HG03354 (cell line): ENCODE results near the gene ZNG1A.
A peak's percentile ranks its signal among the peaks of the same experiment; 100 is the strongest.
"Not testable (repeated sequence)": the region's sequence is repeated elsewhere in the genome, so short reads cannot be mapped to it uniquely, and the experiment has no call there.

ENCODE experiments used
- ATAC-seq: cut with Tn5 transposase; IDR thresholded peaks from one replicate; pipeline ENCODE4 v1.9.1; 2021; ENCODE audit warnings: mild to moderate bottlenecking; ENCODE audit not compliant: unreplicated experiment, poor library complexity, severe bottlenecking

Gene ZNG1A

GRCh38 chr9:199601-200000, 20.7 kb upstream of the ZNG1A start:
- not testable (repeated sequence) for ATAC-seq

- ATAC-seq: not testable (repeated sequence)
These were observed 573 bp downstream of the ZNG1A start for GRCh38 chr9:178140-178825.

- ATAC-seq: not testable (repeated sequence)
These were observed 9.1 kb downstream of the ZNG1A start for GRCh38 chr9:169757-170156.

- ATAC-seq: not testable (repeated sequence)
These were observed 19.0 kb downstream of the ZNG1A start for GRCh38 chr9:159871-160270.

- not testable (repeated sequence) for ATAC-seq
These were observed 27.7 kb downstream of the ZNG1A start for GRCh38 chr9:151173-151572.

- not testable (repeated sequence) for ATAC-seq
These were observed 39.0 kb downstream of the ZNG1A start for GRCh38 chr9:139880-140279.

GRCh38 chr9:117995-118467, 60.8 kb downstream of the ZNG1A start, which contains the start of gene FOXD4:
FOXD4 (minus strand) TSS chr9:118417; CDS start chr9:118119, 298 bp downstream.
- not testable (repeated sequence) for ATAC-seq

GRCh38 chr9:117144-117994, 61.5 kb downstream of the ZNG1A start:
- ATAC-seq: not testable (repeated sequence)

GRCh38 chr9:116239-117077, 62.4 kb downstream of the ZNG1A start:
- not testable (repeated sequence) for ATAC-seq

GRCh38 chr9:115118-115451, 63.8 kb downstream of the ZNG1A start:
- ATAC-seq: not testable (repeated sequence)

- peak; percentile 15 for ATAC-seq
These were observed 64.4 kb downstream of the ZNG1A start for GRCh38 chr9:114267-115117.

- ATAC-seq: peak; percentile 63
These were observed 65.2 kb downstream of the ZNG1A start for GRCh38 chr9:113468-114266.

GRCh38 chr9:112589-113467, 66.0 kb downstream of the ZNG1A start:
- not testable (repeated sequence) for ATAC-seq

GRCh38 chr9:110672-111071, 68.2 kb downstream of the ZNG1A start:
- not testable (repeated sequence) for ATAC-seq

- ATAC-seq: not testable (repeated sequence)
These were observed 69.3 kb downstream of the ZNG1A start for GRCh38 chr9:109540-109939.

GRCh38 chr9:108742-109495, 69.9 kb downstream of the ZNG1A start:
- ATAC-seq: not testable (repeated sequence)

GRCh38 chr9:105991-106390, 72.9 kb downstream of the ZNG1A start:
- not testable (repeated sequence) for ATAC-seq
